Spleen (tissue), 11 donors: ENCODE results near the gene KCNJ18. TPM values are rescaled to one million over a fixed set of nuclear protein-coding genes. Genes with fewer than 3 reads are reported as not detected.
"Not testable (repeated sequence)": the region's sequence is repeated elsewhere in the genome, so short reads cannot be mapped to it uniquely, and the experiment has no call there.

ENCODE experiments used
- DNase-seq: peaks from one replicate; pipeline ENCODE4 v3.0.0-alpha.2; 2020
- H3K27ac ChIP-seq, 8 donors: fragments of 200-600 bp; sonication (generic) in 7 of 8; 1 replicate in 4 of 8; 2 replicates in 4 of 8; pipeline versions ENCODE4 v1.5.0 to v1.8.0; 2016 to 2021; ENCODE audit warnings: inconsistent platforms in 4 of 8, mild to moderate bottlenecking in 4 of 8, moderate library complexity in 1 of 8
- H3K27me3 ChIP-seq, 7 donors: fragments of 200-600 bp; sonication (generic) in 6 of 7; replicated peaks in 1 of 7; 1 replicate in 4 of 7; 2 replicates in 3 of 7; pipeline versions ENCODE4 v1.5.0 to v1.8.0; 2016 to 2021; ENCODE audit warnings: inconsistent platforms in 3 of 7, mild to moderate bottlenecking in 1 of 7
- H3K36me3 ChIP-seq, 6 donors: fragments of 200-600 bp; sonication (generic) in 5 of 6; 1 replicate in 4 of 6; 2 replicates in 2 of 6; pipeline versions ENCODE4 v1.5.0 to v1.8.0; 2016 to 2021; ENCODE audit warnings: inconsistent platforms in 2 of 6
- H3K4me1 ChIP-seq, 6 donors: fragments of 200-600 bp; sonication (generic) in 5 of 6; 1 replicate in 3 of 6; 2 replicates in 3 of 6; pipeline versions ENCODE4 v1.5.0 to v1.8.0; 2016 to 2021; ENCODE audit warnings: inconsistent platforms in 3 of 6
- H3K4me3 ChIP-seq, 8 donors: fragments of 200-600 bp; sonication (generic) in 7 of 8; 1 replicate in 4 of 8; 2 replicates in 4 of 8; pipeline versions ENCODE4 v1.5.0 to v1.8.0; 2016 to 2021; ENCODE audit warnings: inconsistent platforms in 4 of 8, mild to moderate bottlenecking in 4 of 8, moderate library complexity in 2 of 8
- H3K9me3 ChIP-seq, 8 donors: fragments of 200-600 bp; sonication (generic) in 7 of 8; 1 replicate in 4 of 8; 2 replicates in 4 of 8; pipeline versions ENCODE4 v1.5.0 to v1.8.0; 2016 to 2021; ENCODE audit warnings: inconsistent platforms in 4 of 8
- POLR2A ChIP-seq, 3 donors: fragments of 450-650 bp; IDR thresholded peaks; one replicate each; pipeline ENCODE4 v1.5.1; 2017; ENCODE audit warnings: antibody characterized with exemption in 3 of 3, mild to moderate bottlenecking in 1 of 3
- POLR2AphosphoS5 ChIP-seq, 3 donors: sonication (generic); formaldehyde crosslinking; IDR thresholded peaks; one replicate each; pipeline ENCODE4 v1.5.1; 2017; ENCODE audit warnings: antibody characterized with exemption in 3 of 3
- WGBS, 5 donors: extraction: QIAGEN DNeasy Blood & Tissue Kit in 3 of 5; methylation state at CpG; one replicate each; pipeline versions ENCODE4 v1.1.5 to v1.1.7; 2013 to 2018; 5-methylcytosine and 5-hydroxymethylcytosine counted together
- intact Hi-C: fragments of 100-400 bp; cut with DNase I; formaldehyde crosslinking; loops from one replicate; pipeline ENCODE4 v1.15.0; 2023; ENCODE audit warnings: low total_unique reads
- polyA plus RNA-seq, 3 donors: library from polyadenylated mRNA; stranded (reverse); fragments of 200-250 nt; gene quantifications; one replicate each; pipeline ENCODE4 v1.2.1, GENCODE V29; 2013
- total RNA-seq, 7 donors: library from RNA; depleted of rRNA in 3 of 7; stranded (reverse); fragments of >200 nt in 3 of 7; fragmentation: NEBNext Ultra II Directional in 4 of 7; extraction: Animal tissue kit (Norgen Biotek cat#: 25700) in 4 of 7; gene quantifications; one replicate each; pipeline versions ENCODE4 v1.1.0 to v1.2.1, GENCODE V29; 2016 to 2021
- TF ChIP-seq, protein P1 (sequence below), 11 experiments: fragments of 200-600 bp in 7 of 11; fragments of 450-650 bp in 4 of 11; sonication (generic) in 4 of 11; IDR thresholded peaks in 8 of 11; conservative IDR thresholded peaks in 3 of 11; 1 replicate in 7 of 11; 2 replicates in 4 of 11; pipeline versions ENCODE4 v1.4.0 to v1.8.0; 2016 to 2021; ENCODE audit warnings: antibody characterized with exemption in 11 of 11, inconsistent platforms in 4 of 11, mild to moderate bottlenecking in 1 of 11
- donor health status: healthy with polysubstance abuse.
- donor health status: DM: no; HTN: no; CAD: no; lungs with moderate emphysema.
- donor health status: DM: no; HTN: no; CAD: no.
- donor health status: Bipolar disorder and iron deficiency.
- donor health status: healthy.
- donor health status: DM: no; HTN: no; CAD: no.
- donor health status: DM: yes; HTN: yes; CAD: no.

Gene KCNJ18
- total and polyA plus RNA-seq, 10 donors: not detected

DNA sequence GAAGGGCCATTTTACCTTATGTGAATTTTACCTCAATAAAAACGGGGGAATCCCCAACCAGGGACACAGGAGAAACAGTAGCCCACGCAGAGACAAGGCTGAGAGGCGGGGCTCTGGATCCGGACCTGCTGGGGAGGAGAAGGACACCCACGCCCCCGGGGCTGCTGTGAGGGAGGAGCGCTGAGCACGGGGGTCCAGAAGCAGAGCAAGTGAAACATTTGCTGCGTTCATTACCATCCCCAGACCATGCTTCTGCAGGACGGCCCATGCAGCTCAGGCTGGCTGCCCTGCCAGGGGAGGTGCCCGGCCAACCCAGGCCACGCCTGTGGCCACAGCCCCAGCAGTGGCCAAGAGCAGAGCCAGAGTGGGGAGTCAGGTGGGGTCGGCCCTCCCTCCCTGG, 50.0 kb downstream of the KCNJ18 start:
- Histone ChIP-seq H3K27me3 (no peaks in the 10 kb centered on the region), H3K4me3 (no peak overlapping the region), H3K9me3 (no peaks in the 10 kb centered on the region), H3K27ac (no peak overlapping the region), H3K36me3 (no peaks in the 10 kb centered on the region), H3K4me1 (no peaks in the 10 kb centered on the region)
- TF ChIP-seq, protein P1, sequence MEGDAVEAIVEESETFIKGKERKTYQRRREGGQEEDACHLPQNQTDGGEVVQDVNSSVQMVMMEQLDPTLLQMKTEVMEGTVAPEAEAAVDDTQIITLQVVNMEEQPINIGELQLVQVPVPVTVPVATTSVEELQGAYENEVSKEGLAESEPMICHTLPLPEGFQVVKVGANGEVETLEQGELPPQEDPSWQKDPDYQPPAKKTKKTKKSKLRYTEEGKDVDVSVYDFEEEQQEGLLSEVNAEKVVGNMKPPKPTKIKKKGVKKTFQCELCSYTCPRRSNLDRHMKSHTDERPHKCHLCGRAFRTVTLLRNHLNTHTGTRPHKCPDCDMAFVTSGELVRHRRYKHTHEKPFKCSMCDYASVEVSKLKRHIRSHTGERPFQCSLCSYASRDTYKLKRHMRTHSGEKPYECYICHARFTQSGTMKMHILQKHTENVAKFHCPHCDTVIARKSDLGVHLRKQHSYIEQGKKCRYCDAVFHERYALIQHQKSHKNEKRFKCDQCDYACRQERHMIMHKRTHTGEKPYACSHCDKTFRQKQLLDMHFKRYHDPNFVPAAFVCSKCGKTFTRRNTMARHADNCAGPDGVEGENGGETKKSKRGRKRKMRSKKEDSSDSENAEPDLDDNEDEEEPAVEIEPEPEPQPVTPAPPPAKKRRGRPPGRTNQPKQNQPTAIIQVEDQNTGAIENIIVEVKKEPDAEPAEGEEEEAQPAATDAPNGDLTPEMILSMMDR (IDR thresholded peaks at IDR 0.05 in 8 of 11, conservative IDR thresholded peaks at IDR 0.05 in 3 of 11): no peak
- TF ChIP-seq POLR2A (IDR thresholded peaks at IDR 0.05): no peak
- TF ChIP-seq POLR2AphosphoS5 (IDR thresholded peaks at IDR 0.05): no peak
- no peak for DNase-seq
- intact Hi-C loops: no loop called here
- WGBS, 5 donors: 65 to 79% (median 69%) methylated on average over 11 to 13 of the region's 13 CpGs

DNA sequence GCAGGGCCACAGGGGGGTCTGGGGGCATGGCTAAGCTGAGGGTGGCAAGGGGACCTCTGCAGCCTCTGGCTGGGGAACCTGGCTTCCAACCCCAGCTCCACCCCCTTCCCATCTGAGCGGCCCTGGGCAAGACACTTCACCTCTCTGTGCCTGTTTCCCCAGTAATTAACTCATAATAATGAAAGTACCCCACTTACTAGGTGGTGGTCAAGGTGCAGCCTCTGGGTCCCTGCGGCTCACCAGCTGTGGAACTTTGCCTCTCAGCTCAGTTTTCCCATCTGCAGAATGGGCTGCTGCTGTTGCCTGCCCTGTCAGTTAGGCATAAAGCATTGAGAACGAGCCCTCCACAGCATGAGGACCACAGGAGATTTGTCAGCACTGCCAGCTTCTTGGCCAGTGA, 51.8 kb downstream of the KCNJ18 start:
- H3K27ac ChIP-seq, H3K4me1 ChIP-seq, H3K27me3 ChIP-seq, DNase-seq, H3K9me3 ChIP-seq, intact Hi-C loops, H3K36me3 ChIP-seq, H3K4me3 ChIP-seq: not testable (repeated sequence)
- WGBS, 5 donors: 11 to 80% (median 60%) methylated on average over 1 to 3 of the region's 3 CpGs; no CpG with 5 or more reads in 1 of the 5 donors

DNA sequence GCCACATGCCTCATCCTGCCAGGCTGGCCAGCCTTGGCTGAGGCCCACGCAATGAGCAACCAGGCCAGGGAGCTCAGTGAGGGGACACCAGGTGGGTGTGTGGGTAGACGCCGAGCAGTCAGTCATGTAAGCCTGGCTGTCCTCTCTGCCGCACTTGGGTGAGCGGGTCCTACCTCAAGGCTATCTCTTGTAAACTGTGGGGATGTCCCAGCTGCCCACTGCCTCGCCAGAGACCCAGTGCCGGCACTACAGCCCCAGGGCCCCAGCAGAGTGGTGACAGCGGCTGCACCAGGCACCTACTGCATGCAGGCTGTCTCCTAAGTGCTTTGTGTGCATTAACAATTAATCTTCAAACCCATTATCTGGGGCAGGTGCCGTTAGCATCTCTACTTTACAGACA, 52.3 kb downstream of the KCNJ18 start:
- not testable (repeated sequence) for H3K27ac ChIP-seq
- WGBS, 5 donors: 49 to 86% (median 71%) methylated on average over 3 to 7 of the region's 9 CpGs; no CpG with 5 or more reads in 1 of the 5 donors

DNA sequence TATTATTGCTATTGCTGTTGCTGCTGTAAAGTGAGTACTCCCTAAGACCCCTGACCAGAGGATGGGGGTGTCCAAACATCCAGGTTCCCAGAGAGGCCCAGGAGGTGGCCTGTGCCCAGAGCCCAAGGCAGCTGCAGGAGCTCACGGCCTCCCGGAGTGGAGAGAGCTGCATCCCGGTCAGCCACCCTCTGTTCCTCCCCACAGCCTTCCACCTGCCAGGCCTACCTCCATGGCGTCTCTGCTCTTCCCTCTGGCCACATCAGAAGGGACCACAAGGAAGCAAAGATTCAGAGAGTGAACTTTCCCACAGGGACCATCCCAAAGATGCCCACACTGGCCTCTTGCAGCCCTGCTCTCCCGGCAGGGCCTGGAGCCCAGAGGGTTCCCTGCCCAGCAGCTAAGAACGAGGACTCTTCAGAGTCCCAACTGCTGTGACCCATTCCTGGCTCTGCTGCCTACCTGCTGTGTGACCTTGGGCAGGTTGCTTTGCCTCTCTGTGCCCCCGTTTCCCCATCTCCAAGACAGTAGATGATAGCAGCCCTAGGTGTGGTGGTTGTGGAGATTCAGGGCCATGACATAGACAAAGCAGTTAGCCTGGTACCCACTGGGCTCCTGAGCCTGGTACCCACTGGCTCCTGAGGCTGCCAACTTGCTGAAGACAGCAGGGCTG, 53.2 kb downstream of the KCNJ18 start:
- DNase-seq, H3K4me1 ChIP-seq, intact Hi-C loops, H3K4me3 ChIP-seq, H3K27me3 ChIP-seq, H3K9me3 ChIP-seq, H3K27ac ChIP-seq, H3K36me3 ChIP-seq: not testable (repeated sequence)
- WGBS, 5 donors: 41 to 70% (median 67%) methylated on average over 4 to 7 of the region's 7 CpGs

More for the DNA sequence above, 52.3 kb downstream of the KCNJ18 start:
- H3K4me1 ChIP-seq, intact Hi-C loops, H3K27me3 ChIP-seq, DNase-seq, H3K9me3 ChIP-seq, H3K4me3 ChIP-seq, H3K36me3 ChIP-seq: not testable (repeated sequence)

DNA sequence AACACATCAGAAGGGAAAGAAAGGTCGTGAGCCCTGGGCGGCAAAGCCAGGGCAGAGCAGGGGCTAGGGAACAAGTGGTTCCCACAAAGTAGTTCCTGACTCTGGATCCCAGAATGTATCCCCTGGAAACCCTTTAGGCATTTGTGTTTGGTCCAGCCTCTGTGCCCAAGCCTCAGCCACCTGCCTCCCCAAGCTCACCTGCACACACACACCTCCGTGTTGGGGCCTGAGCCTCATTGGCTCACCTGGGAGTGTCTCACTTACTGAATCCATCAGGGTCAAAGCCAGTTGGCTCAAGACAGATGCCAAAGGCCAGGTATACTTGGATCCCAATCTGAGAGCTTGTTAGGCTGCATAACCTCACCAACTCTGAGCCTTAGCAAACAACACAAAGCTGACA, 54.1 kb downstream of the KCNJ18 start:
- 73 to 100% (median 77%) methylated on average over 1 to 3 of the region's 3 CpGs for WGBS, 5 donors
- not testable (repeated sequence) for H3K4me3 ChIP-seq, DNase-seq

DNA sequence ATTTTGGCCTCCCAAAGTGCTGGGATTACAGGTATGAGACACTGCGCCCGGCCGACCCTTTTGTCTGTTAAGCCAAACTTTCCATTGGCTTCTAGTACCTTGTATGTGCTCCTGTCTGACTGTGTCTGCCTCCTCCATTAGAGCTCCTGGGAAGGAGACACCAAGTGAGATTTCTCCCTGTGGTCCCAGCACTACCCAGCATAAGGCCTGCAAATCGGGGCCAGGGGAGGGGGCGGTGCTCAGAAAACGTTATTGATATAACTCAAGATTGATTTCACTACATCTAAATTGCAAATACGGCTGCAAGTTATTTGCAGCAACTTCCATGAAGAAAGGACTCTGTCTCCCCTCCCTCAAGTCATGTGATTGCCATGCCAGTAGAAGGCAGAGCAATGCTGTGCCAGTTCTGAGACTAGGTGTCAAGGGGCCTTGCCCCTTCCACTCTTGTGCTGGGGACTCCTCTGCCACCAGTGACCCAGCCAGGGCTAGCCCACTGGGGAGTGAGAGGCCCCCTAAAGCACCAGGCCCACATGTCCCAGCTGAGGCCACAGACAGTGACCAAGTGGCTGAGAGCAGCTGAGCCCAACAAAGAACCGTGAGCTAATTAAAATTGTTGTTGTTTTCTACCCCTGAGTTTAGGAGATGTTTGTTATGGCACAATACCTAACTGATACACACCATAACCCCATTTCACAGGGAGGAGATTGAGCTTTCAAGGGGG, 55.0 kb downstream of the KCNJ18 start:
- H3K4me3 ChIP-seq, intact Hi-C loops, H3K27me3 ChIP-seq, H3K9me3 ChIP-seq, H3K4me1 ChIP-seq, H3K36me3 ChIP-seq, H3K27ac ChIP-seq, DNase-seq: not testable (repeated sequence)
- 79 to 86% (median 81%) methylated on average over 8 of the region's 8 CpGs for WGBS, 5 donors

More for the DNA sequence above, 54.1 kb downstream of the KCNJ18 start:
- H3K36me3 ChIP-seq, H3K27me3 ChIP-seq, H3K27ac ChIP-seq, H3K9me3 ChIP-seq, intact Hi-C loops, H3K4me1 ChIP-seq: not testable (repeated sequence)

DNA sequence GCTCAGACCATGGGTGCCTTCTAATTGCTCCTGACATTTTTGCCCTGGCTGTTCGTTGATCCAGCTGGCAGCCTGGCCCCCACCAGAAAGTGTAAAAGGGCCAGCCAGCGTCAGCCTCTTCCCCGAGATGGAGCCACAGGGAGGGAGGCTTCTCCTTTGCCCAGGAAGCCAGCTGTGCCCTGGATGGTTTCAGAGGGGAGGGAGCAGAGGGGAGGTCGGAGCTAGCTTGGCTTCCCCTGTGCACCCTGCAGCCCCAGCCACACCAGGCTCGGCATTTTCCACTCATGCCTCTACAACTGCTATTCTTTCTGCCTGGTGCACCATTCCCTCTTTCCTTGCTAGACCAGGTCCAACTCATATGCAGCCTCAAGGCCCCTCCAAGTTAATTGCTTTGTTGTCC, 56.4 kb downstream of the KCNJ18 start:
- H3K27ac ChIP-seq, H3K4me1 ChIP-seq, DNase-seq, H3K27me3 ChIP-seq, H3K4me3 ChIP-seq, H3K36me3 ChIP-seq, intact Hi-C loops, H3K9me3 ChIP-seq: not testable (repeated sequence)
- 40 to 66% (median 57%) methylated on average over 3 to 5 of the region's 5 CpGs for WGBS, 5 donors

DNA sequence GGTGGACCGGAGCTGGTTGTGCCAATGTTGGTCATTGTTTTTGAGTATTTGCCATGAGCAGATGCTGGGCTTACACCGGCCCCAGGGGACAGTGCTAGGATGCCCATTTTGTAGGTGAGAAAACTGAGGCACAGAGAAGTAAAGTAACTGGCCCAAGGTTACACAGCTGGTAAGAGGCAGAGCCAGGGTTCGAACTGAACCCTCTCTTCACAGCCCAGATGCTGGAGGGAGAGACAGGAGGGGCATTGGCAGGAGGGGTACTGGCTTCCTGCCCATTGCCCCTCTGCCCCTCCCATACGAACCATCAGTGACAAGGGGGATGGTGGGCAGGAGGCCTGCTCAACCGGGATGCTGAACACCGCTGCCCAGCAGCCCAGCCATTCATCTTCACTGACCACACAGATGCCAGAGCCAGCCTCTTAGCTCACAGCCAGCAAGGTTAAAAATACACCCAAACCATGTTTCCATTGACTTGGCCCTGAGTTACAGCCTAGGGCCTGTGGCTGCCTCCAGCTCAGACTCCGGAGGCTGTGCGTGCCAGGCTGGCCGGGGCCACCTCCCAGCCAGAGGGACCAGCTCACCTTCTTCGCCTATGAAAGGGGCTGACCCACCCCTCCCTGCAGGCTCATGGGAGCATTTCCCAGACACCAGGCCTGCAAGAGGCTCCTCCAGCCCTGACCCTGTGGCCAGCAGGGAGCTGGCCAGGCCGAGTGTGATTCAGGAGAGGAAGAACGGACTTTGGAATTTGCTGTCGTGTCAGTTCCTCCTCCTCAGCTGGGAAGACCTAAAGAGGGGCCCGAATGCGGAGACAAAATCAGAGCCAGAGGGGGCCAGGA, 57.6 kb downstream of the KCNJ18 start:
- H3K27ac ChIP-seq, H3K36me3 ChIP-seq, H3K27me3 ChIP-seq, H3K4me3 ChIP-seq, DNase-seq, H3K9me3 ChIP-seq, H3K4me1 ChIP-seq, intact Hi-C loops: not testable (repeated sequence)
- 77 to 86% (median 81%) methylated on average over 11 to 15 of the region's 15 CpGs for WGBS, 5 donors

DNA sequence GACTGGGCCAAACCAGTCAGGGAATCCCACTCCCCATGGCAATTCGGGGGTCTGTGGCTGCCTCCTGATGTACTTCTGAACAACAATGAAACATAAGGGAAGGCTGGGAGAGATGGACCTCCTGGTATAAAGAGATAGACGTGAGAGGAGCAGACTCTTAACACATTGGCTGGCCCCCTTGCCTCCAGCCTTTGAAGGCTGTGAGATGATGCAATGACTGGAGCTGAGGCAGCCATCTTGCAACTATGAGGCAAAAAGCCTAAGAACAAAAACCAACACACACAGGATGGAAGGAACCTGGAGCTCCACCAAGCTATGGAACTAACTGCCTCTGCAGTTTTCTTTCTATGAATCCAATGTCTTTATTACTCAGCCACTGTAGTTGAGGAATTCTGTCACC, 58.8 kb downstream of the KCNJ18 start:
- H3K36me3 ChIP-seq, H3K9me3 ChIP-seq, H3K27me3 ChIP-seq, intact Hi-C loops, DNase-seq, H3K4me3 ChIP-seq, H3K4me1 ChIP-seq, H3K27ac ChIP-seq: not testable (repeated sequence)
- WGBS, 5 donors: 34 to 59% (median 49%) methylated on average over 2 of the region's 2 CpGs
